Neuronal stem cell (in vitro differentiated cells): ENCODE results near the gene MREG.

ENCODE experiments used
- DNase-seq: peaks from one replicate; pipeline ENCODE4 v3.0.0-alpha.2; 2013; ENCODE audit warnings: low spot score
- H2AFZ ChIP-seq: one replicate; pipeline ENCODE4 v1.6.1; 2013; ENCODE audit warnings: mild to moderate bottlenecking, low read length, inconsistent platforms
- H2AK5ac ChIP-seq: 2 replicates; pipeline ENCODE4 v1.6.1; 2013; ENCODE audit warnings: low read depth, mild to moderate bottlenecking, inconsistent platforms, low read length, moderate library complexity, mixed read lengths
- H2BK120ac ChIP-seq: 2 replicates; pipeline ENCODE4 v1.6.1; 2013; ENCODE audit warnings: low read depth, mild to moderate bottlenecking, inconsistent platforms, low read length, moderate library complexity, mixed read lengths
- H2BK12ac ChIP-seq: one replicate; pipeline ENCODE4 v1.6.1; 2013; ENCODE audit warnings: low read length, inconsistent platforms
- H2BK15ac ChIP-seq: 2 replicates; pipeline ENCODE4 v1.6.1; 2013; ENCODE audit warnings: mild to moderate bottlenecking, low read length, inconsistent platforms, mixed read lengths
- H2BK5ac ChIP-seq: one replicate; pipeline ENCODE4 v1.6.1; 2013; ENCODE audit warnings: inconsistent platforms, mild to moderate bottlenecking, low read length, moderate library complexity
- H3K14ac ChIP-seq: one replicate; pipeline ENCODE4 v1.6.1; 2013; ENCODE audit warnings: low read length, inconsistent platforms
- H3K18ac ChIP-seq: 2 replicates; pipeline ENCODE4 v1.6.1; 2013; ENCODE audit warnings: low read length, inconsistent platforms
- H3K23ac ChIP-seq: 2 replicates; pipeline ENCODE4 v1.6.1; 2013; ENCODE audit warnings: low read depth, mild to moderate bottlenecking, mixed read lengths, low read length, inconsistent platforms; ENCODE audit not compliant: poor library complexity
- H3K27ac ChIP-seq: replicated peaks from 3 replicates; pipeline ENCODE4 v1.5.1; 2013; ENCODE audit warnings: low read length, inconsistent platforms
- H3K27me3 ChIP-seq, 3 experiments: 2 replicates each; pipeline ENCODE4 v1.6.1; 2013; ENCODE audit warnings: low read length in 3 of 3, mild to moderate bottlenecking in 2 of 3, inconsistent platforms in 1 of 3, low read depth in 1 of 3, mixed read lengths in 1 of 3, moderate library complexity in 1 of 3; ENCODE audit not compliant: control insufficient read depth in 3 of 3, insufficient read depth in 3 of 3
- H3K36me3 ChIP-seq, 2 donors: replicated peaks in 1 of 2; 2 replicates each; pipeline ENCODE4 v1.6.1; 2013; ENCODE audit warnings: low read length in 2 of 2; ENCODE audit not compliant: control insufficient read depth in 2 of 2, insufficient read depth in 2 of 2
- H3K4ac ChIP-seq: 2 replicates; pipeline ENCODE4 v1.6.1; 2013; ENCODE audit warnings: inconsistent platforms, mild to moderate bottlenecking, low read length, moderate library complexity
- H3K4me1 ChIP-seq, 2 donors: 1 replicate in 1 of 2; 2 replicates in 1 of 2; pipeline ENCODE4 v1.6.1; 2013; ENCODE audit warnings: low read length in 2 of 2, low read depth in 1 of 2; ENCODE audit not compliant: control insufficient read depth in 2 of 2, insufficient read depth in 1 of 2
- H3K4me2 ChIP-seq: one replicate; pipeline ENCODE4 v1.6.1; 2013; ENCODE audit warnings: mild to moderate bottlenecking, low read length, inconsistent platforms; ENCODE audit not compliant: insufficient read depth, poor library complexity, severe bottlenecking
- H3K4me3 ChIP-seq, 2 donors: 2 replicates each; pipeline ENCODE4 v1.5.1; 2013; ENCODE audit warnings: low read length in 2 of 2, mild to moderate bottlenecking in 2 of 2, inconsistent platforms in 1 of 2, moderate library complexity in 1 of 2
- H3K79me1 ChIP-seq: one replicate; pipeline ENCODE4 v1.6.1; 2013; ENCODE audit warnings: low read depth, mild to moderate bottlenecking, inconsistent platforms, low read length, moderate library complexity
- H3K9ac ChIP-seq: one replicate; pipeline ENCODE4 v1.6.1; 2013; ENCODE audit warnings: mild to moderate bottlenecking, low read depth, low read length, inconsistent platforms; ENCODE audit not compliant: poor library complexity
- H3K9me3 ChIP-seq, 2 donors: replicated peaks in 1 of 2; 2 replicates each; pipeline versions ENCODE3 to v1.6.1; 2013; ENCODE audit warnings: low read length in 2 of 2, mild to moderate bottlenecking in 2 of 2, inconsistent platforms in 1 of 2, low read depth in 1 of 2, mixed read lengths in 1 of 2, moderate library complexity in 1 of 2; ENCODE audit not compliant: control insufficient read depth in 2 of 2, insufficient read depth in 1 of 2
- H4K8ac ChIP-seq: one replicate; pipeline ENCODE4 v1.6.1; 2013; ENCODE audit warnings: low read depth, mild to moderate bottlenecking, inconsistent platforms, low read length, moderate library complexity
- H4K91ac ChIP-seq: one replicate; pipeline ENCODE4 v1.6.1; 2013; ENCODE audit warnings: low read length, low read depth, mild to moderate bottlenecking, inconsistent platforms; ENCODE audit not compliant: poor library complexity
- WGBS, 2 donors: extraction: QIAGEN DNeasy Blood & Tissue Kit; methylation state at CpG; one replicate each; pipeline ENCODE4 v1.1.7; 2013; ENCODE audit warnings: missing lambda C conversion rate in 2 of 2, mixed read lengths in 1 of 2; ENCODE audit not compliant: insufficient read length in 2 of 2, insufficient replicate concordance in 1 of 2; ENCODE audit errors: extremely low coverage in 2 of 2; 5-methylcytosine and 5-hydroxymethylcytosine counted together

Gene MREG

DNA sequence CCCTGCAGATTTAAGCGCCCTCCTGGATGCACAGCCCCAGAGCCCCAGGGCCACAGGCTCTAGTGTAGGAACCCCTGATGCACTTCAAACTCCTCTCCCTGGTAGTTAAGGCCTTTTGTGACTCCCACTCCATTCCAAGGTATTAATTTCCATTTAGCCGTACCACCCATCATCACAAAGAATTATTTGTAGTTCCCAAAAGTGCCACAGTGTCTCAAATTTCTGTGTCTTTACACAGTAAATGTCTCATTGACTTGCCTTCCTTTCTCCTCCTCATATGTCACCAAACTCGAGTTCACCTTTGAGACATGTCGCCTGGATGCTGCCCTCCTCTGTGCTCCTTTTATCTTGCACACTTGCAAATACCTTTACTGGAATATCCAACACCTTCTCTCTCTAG is 42.3 kb upstream of the MREG start:
- no peaks in the 10 kb centered on the region for H3K4me1 ChIP-seq
- H3K79me1 ChIP-seq, result no peaks in the 10 kb centered on the region
- H2BK120ac ChIP-seq, result no peak overlapping the region
- no peak for DNase-seq
- no CpG with 5 or more reads among the region's 4 CpGs for WGBS, 2 donors
- no peaks in the 10 kb centered on the region for H3K27me3 ChIP-seq
- H2BK15ac ChIP-seq, result no peak overlapping the region
- no peak overlapping the region for H3K9ac ChIP-seq
- H3K23ac ChIP-seq, result no peak overlapping the region
- no peak overlapping the region for H3K27ac ChIP-seq
- H2BK5ac ChIP-seq, result no peak overlapping the region
- H4K91ac ChIP-seq, result no peak overlapping the region
- H3K4me3 ChIP-seq, result no peak overlapping the region
- H3K4me2 ChIP-seq, result no peak overlapping the region
- peaks cover 0 to 7% of the 10 kb centered on the region in 2 donors for H3K9me3 ChIP-seq
- no peak overlapping the region for H4K8ac ChIP-seq
- H3K14ac ChIP-seq, result no peak overlapping the region
- H2BK12ac ChIP-seq, result no peak overlapping the region
- no peak overlapping the region for H2AFZ ChIP-seq
- no peak overlapping the region for H3K18ac ChIP-seq
- H3K36me3 ChIP-seq, result peaks cover 3 to 15% of the 10 kb centered on the region in 2 donors
- no peak overlapping the region for H3K4ac ChIP-seq
- H2AK5ac ChIP-seq, result no peak overlapping the region

DNA sequence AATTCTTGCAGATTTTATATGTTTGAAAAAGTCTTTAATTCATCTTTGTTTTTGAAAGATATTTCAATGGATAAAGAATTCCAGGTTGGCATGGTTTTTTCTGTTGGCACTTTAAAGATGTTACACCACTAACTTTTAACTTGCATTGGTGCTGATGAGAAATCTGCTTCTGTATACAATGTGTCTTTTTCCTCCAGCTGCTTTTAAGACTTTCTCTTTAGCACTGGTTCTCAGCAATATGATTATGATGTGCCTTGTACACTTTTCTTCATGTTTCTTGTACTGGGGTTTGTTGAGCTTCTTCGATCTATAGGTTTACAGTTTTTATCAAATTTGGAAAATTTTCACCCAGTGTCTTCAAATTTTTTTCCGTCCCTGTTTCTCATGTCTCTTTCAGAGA is 39.1 kb upstream of the MREG start:
- Histone ChIP-seq H2BK120ac (no peak overlapping the region), H3K4ac (no peak overlapping the region), H3K27me3 (no peaks in the 10 kb centered on the region), H4K91ac (no peak overlapping the region), H3K9me3 (no peaks in the 10 kb centered on the region), H3K27ac (no peak overlapping the region), H4K8ac (no peak overlapping the region), H2BK5ac (no peak overlapping the region), H3K23ac (no peak overlapping the region), H3K18ac (no peak overlapping the region), H2AK5ac (no peak overlapping the region), H3K14ac (no peak overlapping the region), H2AFZ (no peak overlapping the region), H3K79me1 (no peaks in the 10 kb centered on the region), H2BK12ac (no peak overlapping the region), H3K36me3 (peaks cover 0 to 22% of the 10 kb centered on the region in 2 donors), H3K4me3 (no peak overlapping the region), H3K9ac (no peak overlapping the region), H2BK15ac (no peak overlapping the region), H3K4me2 (no peak overlapping the region), H3K4me1 (peaks cover 0 to 2% of the 10 kb centered on the region in 2 donors)
- WGBS, 2 donors, result no CpG with 5 or more reads among the region's 2 CpGs
- no peak for DNase-seq

DNA sequence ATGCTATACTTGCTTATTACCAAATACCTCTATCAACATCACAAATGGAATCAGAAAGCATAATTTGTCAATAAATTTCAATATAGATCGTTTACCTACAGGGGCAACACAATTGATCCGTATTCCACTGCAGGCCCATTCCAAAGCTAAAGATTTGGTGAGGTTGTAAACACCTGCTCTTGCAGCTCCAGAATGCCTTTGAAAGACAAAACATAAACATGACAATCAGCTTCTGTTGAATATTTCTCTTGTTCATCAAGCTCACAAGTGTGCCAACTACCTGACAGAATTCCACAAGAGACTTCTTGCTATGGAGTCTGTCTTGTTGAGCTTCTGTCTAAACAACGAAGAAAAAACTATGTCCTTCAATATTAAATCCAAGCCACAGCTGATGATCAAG is 38.0 kb upstream of the MREG start:
- Histone ChIP-seq H3K4me2 (no peak overlapping the region), H3K4me1 (peaks cover 0 to 2% of the 10 kb centered on the region in 2 donors), H4K91ac (no peak overlapping the region), H3K27me3 (no peaks in the 10 kb centered on the region), H2BK120ac (no peak overlapping the region), H3K9me3 (no peaks in the 10 kb centered on the region), H3K4me3 (no peak overlapping the region), H3K23ac (no peak overlapping the region), H2BK15ac (no peak overlapping the region), H3K79me1 (no peaks in the 10 kb centered on the region), H3K27ac (no peak overlapping the region), H2AFZ (no peak overlapping the region), H4K8ac (no peak overlapping the region), H2BK5ac (no peak overlapping the region), H3K18ac (no peak overlapping the region), H3K36me3 (peaks cover 0 to 29% of the 10 kb centered on the region in 2 donors), H3K4ac (no peak overlapping the region), H3K14ac (no peak overlapping the region), H2AK5ac (no peak overlapping the region), H2BK12ac (no peak overlapping the region), H3K9ac (no peak overlapping the region)
- no peak for DNase-seq
- WGBS, 2 donors, result no CpG with 5 or more reads among the region's 3 CpGs

DNA sequence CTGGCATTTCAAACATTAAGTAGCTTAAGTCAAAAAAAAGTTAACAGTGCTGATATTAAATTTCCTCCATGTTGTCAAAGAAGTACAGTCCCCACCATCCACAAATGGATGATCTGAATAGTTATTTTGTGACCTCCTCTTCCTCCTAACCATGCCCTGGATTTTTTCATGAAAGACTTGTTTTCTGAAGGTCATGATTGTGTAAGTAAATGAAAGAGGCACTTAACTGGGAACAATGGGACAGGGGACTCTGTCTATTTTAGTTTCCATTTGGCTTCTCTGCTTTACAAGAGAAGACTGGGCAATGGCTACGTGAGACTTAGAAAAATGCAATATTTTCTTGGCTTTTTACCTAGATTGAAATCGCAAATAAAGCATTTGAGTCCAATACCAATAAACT is 36.1 kb upstream of the MREG start:
- Histone ChIP-seq H3K14ac (no peak overlapping the region), H3K4me1 (peaks cover 0 to 2% of the 10 kb centered on the region in 2 donors), H3K9ac (no peak overlapping the region), H3K4me3 (no peak overlapping the region), H3K27me3 (no peaks in the 10 kb centered on the region), H4K91ac (no peak overlapping the region), H2BK15ac (no peak overlapping the region), H3K79me1 (no peaks in the 10 kb centered on the region), H3K27ac (no peak overlapping the region), H3K4me2 (no peak overlapping the region), H2AFZ (no peak overlapping the region), H2BK120ac (no peak overlapping the region), H4K8ac (no peak overlapping the region), H3K9me3 (no peaks in the 10 kb centered on the region), H2AK5ac (no peak overlapping the region), H3K23ac (no peak overlapping the region), H2BK12ac (no peak overlapping the region), H3K4ac (no peak overlapping the region), H3K36me3 (peaks cover 0 to 34% of the 10 kb centered on the region in 2 donors), H2BK5ac (no peak overlapping the region), H3K18ac (no peak overlapping the region)
- no CpG with 5 or more reads among the region's 2 CpGs for WGBS, 2 donors
- DNase-seq, result no peak
